Midbrain (tissue), 1 donor: Measurements from ENCODE around the gene GORAB.
A peak's percentile ranks its signal among the peaks of the same experiment; 100 is the strongest.

ENCODE experiments used
- DNase-seq: peaks from one replicate; lab custom pipeline; 2025; lab: John Stamatoyannopoulos, UW

The GORAB gene

GRCh38 chr1:170537798-170538503, 6.0 kb downstream of the GORAB start:
- DNase-seq = no peak

- DNase-seq = no peak
These were observed 6.7 kb downstream of the GORAB start for GRCh38 chr1:170538687-170539086.

- no peak for DNase-seq
These were observed 7.2 kb downstream of the GORAB start for GRCh38 chr1:170539154-170539553.

- DNase-seq = no peak
These were observed 12.7 kb downstream of the GORAB start for GRCh38 chr1:170544624-170545023.

- no peak for DNase-seq
These were observed 13.5 kb downstream of the GORAB start for GRCh38 chr1:170545476-170545875.

DNA sequence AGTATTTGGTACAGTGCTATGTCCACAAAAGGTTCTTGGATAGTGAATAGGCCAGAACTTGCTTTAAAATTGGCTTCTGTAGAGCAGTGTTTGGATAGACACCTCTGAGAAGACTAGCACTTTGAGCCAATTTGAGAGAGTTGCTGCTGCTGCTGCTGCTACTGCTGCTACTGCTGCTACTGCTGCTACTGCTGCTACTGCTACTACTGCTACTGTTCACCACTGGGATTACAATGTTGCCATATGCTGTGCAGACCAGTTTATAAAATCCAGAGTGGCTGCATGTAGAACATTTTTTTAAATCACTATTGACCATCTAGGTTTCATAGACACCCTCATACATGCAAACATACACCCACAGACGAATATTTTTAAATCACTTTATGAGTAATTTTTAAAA, 15.3 kb downstream of the GORAB start:
- no peak for DNase-seq

- DNase-seq = no peak
These were observed 16.5 kb downstream of the GORAB start for GRCh38 chr1:170548497-170548896.

GRCh38 chr1:170555370-170555769, 23.4 kb downstream of the GORAB start:
- DNase-seq = no peak

DNA sequence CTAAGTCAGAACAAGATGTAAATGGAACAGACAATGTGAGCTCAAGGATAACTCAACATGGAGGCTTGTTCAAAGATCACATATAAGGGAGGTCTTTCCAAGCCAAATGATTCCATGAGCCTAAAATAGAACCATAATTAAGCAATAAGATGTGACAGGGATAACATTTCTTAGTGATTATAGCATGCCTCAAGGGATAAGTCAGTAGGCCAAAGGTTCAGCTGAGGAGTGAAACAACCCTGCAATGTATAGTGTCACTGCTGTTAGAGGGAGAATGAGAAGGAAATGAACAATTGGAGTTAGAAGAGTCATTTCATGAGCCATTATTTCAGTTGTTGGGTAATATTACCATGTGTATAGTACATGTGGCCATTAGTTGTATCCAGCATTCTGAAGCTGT, 25.0 kb downstream of the GORAB start:
- no peak for DNase-seq

- DNase-seq = no peak
These were observed 26.8 kb downstream of the GORAB start for GRCh38 chr1:170558731-170559130.

- DNase-seq = no peak
These were observed 27.2 kb downstream of the GORAB start for GRCh38 chr1:170559166-170559565.

GRCh38 chr1:170560681-170561285, 28.8 kb downstream of the GORAB start:
- no peak for DNase-seq

DNA sequence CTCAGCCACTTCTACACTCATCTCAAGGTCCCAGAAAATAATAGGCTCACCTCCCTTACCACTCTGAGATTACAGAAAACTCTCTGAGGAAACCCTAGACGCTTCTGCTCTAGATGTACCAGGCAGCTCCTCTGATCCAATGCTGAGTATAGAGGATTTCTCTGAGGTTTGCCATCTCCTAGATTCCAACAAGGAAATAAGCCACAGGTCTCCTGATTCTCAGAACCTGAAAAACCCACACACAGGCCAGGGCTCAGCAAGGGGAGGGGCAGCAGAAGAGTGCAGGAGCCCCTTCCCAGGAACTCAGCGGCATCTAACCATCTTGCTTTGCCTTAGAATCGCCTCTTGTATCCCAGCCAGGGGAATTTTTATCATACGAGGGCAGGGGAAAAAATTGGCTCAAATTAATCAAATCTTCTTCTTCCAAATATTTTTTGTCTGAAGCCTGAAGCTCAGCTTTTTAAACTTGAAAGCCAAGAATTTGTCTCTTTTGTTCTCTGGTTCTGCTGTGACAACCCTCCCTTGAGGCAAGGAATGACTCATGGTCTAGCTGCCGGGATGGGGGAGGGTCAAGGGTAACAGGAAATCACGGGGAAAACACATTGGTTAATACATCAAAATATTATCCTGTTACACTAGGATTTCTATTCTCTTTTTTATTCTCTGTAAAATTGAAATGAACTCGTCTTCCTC, 30.8 kb downstream of the GORAB start:
- no peak for DNase-seq

GRCh38 chr1:170567214-170567613, 35.2 kb downstream of the GORAB start:
- DNase-seq = no peak

DNA sequence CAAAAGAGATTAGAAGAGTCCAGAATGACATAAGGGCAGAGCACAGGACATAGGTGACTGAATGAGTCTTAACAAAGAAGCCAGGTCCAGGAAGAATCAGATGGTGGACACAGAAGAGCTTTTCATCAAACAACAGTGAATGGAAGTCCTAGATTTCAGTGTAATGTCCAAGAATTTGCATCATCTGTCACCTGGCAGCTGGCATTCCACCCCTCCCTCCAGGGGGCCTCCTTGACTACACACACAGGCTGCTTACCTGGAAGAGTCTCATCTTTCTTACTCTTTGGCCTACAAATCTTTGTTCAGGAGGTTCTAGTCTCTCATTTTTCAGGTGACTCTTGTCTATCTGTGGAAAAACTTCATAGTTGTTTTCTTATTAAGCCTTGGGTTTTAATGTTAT, 36.2 kb downstream of the GORAB start:
- no peak for DNase-seq

- DNase-seq = no peak
These were observed 45.0 kb downstream of the GORAB start for GRCh38 chr1:170576980-170577379.

GRCh38 chr1:170578359-170578758, 46.4 kb downstream of the GORAB start:
- DNase-seq = no peak

DNA sequence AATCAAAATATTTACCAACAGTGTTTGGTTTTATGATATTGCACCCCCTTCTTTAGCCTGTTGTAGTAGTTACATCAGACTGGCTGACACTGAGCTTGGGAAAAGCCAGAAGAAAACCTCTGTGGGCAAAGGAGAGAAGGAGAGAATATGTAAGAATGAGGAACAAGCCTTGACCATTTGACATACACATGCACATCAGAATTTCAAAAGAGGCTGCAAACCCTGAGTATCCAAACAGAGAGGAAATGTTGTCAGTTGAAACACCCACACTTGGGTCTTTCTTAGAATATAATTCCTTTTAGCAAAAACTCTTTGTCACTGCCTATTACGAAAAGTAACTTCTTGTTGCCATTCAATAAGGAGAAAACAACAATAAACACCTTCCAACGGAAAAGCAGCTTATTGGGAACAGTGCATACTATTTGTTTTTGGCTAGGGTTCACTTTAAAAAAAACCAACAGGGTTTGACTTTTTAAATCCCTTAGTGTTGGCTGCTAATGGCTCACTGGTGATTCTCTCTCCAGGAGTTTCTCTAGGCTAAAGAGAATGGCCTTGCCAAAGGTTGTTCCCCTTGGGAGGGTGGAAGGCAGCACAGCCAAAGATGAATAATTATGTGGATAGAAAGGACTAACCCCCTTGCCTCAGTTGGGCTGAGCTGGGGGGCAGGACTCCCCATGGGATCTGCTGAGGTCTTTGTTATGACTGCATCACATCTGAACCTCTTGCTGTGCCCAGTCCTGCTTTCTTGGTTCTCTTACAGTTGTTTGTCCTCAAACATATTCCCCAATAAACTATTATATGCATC, 48.9 kb downstream of the GORAB start:
- peak; percentile 20 for DNase-seq

GRCh38 chr1:170583186-170583585, 51.2 kb downstream of the GORAB start:
- no peak for DNase-seq

GRCh38 chr1:170586321-170587252, 54.6 kb downstream of the GORAB start:
- DNase-seq = peak; percentile 35

- DNase-seq = peak; percentile 35
These were observed 55.3 kb downstream of the GORAB start for GRCh38 chr1:170587253-170587593.
